ENCODE measurements around the gene EFCAB14.
"Not testable (repeated sequence)": the region's sequence is repeated elsewhere in the genome, so short reads cannot be mapped to it uniquely, and the experiment has no call there.

GRCh38 chr1:46754707-46755106 lies 35.8 kb upstream of the EFCAB14 start:
- TF ChIP-seq, protein P1, sequence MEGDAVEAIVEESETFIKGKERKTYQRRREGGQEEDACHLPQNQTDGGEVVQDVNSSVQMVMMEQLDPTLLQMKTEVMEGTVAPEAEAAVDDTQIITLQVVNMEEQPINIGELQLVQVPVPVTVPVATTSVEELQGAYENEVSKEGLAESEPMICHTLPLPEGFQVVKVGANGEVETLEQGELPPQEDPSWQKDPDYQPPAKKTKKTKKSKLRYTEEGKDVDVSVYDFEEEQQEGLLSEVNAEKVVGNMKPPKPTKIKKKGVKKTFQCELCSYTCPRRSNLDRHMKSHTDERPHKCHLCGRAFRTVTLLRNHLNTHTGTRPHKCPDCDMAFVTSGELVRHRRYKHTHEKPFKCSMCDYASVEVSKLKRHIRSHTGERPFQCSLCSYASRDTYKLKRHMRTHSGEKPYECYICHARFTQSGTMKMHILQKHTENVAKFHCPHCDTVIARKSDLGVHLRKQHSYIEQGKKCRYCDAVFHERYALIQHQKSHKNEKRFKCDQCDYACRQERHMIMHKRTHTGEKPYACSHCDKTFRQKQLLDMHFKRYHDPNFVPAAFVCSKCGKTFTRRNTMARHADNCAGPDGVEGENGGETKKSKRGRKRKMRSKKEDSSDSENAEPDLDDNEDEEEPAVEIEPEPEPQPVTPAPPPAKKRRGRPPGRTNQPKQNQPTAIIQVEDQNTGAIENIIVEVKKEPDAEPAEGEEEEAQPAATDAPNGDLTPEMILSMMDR (IDR thresholded peaks at IDR 0.05 in 8 of 11, conservative IDR thresholded peaks at IDR 0.05 in 3 of 11): not testable (repeated sequence)
- not testable (repeated sequence) for TF ChIP-seq POLR2AphosphoS5, POLR2A (IDR thresholded peaks at IDR 0.05)
